EH (cell line): ENCODE measurements around the gene KLHL6.

Experiments
- DNase-seq: peaks from one replicate; pipeline ENCODE4 v3.0.0-alpha.2; 2015; ENCODE audit warnings: low read depth

Gene KLHL6

DNA sequence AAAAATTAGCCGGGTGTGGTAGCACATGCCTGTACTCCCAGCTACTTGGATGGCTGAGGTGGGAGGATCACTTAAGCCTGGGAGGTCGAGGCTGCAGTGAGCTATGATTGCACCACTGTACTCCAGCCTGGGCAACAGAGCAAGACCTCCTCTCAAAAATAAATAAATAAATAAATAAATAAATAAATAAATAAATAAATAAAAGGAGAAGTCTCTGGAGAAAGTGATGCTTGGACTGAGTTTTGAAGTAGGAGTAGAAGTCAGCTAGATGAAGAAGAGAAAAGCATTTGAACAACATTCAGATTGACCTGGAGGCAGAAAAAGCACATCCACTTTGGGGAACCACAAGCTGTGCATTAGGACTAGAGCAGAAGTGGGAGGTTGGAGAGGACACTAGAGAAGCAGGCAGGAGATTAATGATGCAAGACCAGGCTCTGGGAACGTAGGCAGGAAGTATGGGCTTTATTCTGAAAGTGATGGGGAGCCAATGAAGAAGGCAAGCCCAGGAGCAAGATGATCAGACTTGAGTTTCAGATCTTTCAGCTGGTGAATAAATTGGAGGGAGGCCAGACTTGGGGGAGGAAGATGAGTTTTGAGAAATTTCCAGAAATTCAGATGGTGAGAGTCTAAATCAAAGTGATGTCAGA is 48.7 kb downstream of the KLHL6 start:
- DNase-seq: peak; percentile 24

GRCh38 chr3:183504597-183504996 is 50.9 kb downstream of the KLHL6 start:
- DNase-seq: no peak

DNA sequence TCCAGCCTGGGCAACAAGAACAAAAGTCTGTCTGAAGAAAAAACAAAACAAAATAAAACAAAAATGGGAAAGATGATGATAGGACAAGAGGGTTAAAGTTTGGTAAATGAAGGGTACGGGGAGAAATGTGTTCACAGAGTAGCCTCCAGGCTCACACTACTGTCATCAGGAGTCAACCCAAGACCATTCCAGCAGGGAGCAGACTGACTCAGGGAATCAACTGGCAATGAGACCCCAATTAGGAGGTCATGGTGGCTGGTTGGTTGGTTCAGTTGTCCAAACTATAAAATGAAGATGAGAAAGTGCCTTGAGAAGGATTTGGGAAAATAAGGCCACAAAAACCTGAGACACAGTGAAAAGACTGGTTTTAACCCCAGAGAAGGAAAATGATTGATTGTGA is 51.8 kb downstream of the KLHL6 start:
- no peak for DNase-seq

GRCh38 chr3:183502237-183503181 is 53.0 kb downstream of the KLHL6 start:
- DNase-seq: peak; percentile 28

GRCh38 chr3:183500981-183501704 is 54.4 kb downstream of the KLHL6 start:
- DNase-seq: no peak

DNA sequence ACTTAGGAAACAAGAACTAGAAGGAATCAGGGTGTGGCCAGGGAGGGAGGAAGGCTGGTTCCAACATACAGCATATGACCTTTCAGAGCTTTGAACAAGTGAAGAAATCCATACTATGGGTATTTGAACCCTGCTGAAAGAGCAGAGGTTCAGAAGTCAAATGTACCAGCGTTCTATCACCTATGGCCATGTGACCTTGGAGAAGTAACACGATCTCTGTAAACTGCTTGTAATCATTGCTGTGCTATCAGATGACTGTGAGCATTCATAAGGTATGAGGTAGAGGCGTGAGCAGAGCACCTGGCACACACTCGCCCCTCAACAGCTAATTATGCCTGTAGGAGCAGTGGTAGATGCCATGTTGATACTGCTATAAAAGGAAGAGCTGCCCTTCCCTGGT is 55.2 kb downstream of the KLHL6 start:
- DNase-seq: no peak

DNA sequence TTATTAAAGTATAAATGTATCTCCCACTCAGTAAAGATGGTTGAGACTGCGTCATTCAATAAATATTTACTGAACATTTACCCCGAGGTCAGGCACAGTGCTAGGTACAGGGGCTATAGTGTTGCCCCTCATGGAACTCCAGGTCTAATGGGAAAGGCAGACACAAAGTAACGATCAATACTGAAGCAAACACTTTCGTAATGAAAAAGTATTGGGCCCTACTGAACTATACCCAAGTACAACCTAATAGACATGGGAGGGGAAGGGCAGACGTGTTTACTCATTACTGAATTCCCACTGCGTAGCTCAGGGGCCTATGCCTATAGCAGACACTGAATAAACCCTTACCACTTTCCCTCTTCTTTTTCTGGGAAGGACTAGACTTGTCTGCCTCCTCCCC is 56.9 kb downstream of the KLHL6 start:
- DNase-seq: no peak

DNA sequence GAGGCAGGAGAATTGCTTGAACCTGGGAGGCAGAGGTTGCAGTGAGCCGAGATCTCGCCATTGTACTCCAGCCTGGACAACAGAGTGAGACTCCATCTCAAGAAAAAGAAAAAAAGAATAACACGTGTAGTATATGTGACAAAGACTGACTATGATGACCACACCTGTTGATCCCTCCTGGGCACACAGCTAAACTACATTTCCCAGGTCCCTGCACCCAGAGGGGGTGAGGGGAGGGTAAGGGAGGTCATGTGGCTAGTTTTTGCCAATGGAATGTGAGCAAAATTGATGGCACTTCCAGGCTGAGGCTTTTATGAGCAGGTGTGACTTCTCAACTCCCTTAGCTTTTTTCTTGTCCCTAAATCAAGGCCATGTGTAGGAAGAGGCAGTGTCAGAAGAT is 58.2 kb downstream of the KLHL6 start:
- no peak for DNase-seq

- DNase-seq: no peak
Measured at GRCh38 chr3:183496311-183496710, 59.2 kb downstream of the KLHL6 start.

- no peak for DNase-seq
Measured at GRCh38 chr3:183494341-183494740, 61.2 kb downstream of the KLHL6 start.

DNA sequence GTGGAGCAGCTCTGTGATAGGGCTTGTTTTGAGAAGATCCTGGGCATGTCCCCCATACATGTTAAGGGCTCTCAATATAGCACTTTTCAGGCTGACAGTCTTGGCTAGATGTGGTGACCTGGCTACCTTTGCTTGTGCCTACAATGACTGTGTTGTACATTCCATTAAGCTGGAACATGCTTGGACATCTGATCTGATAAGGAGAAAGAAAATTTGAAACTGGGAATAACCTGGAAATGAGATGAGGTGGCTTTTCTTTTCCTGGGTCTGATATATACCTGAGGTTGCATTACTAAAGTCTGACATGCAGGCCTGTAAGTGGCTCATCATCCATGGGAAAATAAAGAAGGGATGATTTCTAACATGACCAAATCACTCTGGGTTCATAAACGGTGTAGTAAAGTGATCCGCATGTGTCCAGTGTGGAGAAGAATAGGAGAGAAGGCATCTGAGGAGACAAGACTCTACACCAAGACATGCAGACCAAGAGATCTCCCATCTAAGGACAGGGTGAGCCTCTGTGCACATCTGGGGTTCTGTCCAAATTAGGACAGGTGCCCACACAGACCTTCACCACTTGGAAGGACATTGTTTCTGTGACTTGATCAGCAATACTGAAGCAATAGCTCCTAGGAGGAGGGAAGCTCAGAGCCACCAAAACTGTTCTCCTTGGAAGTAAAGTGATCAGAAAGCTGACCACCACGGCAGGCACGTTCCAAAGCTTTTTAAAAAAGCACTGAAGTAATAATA is 62.0 kb downstream of the KLHL6 start:
- no peak for DNase-seq

GRCh38 chr3:183492849-183493179 is 62.7 kb downstream of the KLHL6 start:
- peak; percentile 15 for DNase-seq

DNA sequence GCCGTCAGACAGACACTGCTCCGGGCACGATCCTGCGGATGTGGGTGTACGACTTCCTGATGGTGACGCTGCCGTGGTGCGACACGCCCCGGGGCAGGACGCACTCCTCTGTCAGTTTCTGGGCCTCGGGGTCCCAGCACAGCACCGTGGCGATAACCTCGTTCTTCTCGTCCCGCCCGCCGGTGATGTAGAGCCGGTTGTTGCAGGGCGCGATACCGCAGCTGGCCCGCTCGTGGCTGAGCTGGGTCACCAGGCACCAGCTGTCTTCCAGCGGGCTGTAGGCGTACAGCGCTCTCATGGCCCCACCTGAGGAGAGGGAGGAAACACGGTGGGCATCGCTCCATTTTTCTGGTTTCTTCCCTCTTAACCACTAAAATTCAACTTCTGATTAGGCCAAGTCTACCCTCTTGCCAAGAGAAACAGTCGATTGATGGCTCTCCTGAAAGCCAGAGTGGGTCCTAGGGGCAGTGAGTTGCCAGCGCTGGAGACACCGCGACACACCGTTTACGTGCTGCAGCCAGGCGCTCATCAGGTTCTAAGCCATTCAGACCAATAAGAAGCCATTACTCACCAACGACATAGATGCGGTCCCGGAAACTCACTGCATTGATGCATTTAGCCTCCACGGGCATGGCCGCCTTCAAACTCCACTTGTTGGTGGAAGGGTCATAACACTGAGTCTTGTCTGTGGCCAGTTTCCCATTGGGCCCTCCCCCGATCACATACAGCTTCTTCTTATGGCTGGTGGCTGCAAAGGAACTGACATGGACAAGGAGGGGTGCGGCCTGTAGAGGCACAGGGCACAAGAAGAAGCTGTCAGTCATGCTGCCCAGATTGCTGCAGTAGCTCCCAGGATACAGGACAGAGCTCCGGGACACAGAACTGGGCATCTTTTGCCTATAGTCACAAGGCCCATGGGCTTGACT is 63.3 kb downstream of the KLHL6 start:
- no peak for DNase-seq

GRCh38 chr3:183491109-183491922 is 64.2 kb downstream of the KLHL6 start:
- no peak for DNase-seq

DNA sequence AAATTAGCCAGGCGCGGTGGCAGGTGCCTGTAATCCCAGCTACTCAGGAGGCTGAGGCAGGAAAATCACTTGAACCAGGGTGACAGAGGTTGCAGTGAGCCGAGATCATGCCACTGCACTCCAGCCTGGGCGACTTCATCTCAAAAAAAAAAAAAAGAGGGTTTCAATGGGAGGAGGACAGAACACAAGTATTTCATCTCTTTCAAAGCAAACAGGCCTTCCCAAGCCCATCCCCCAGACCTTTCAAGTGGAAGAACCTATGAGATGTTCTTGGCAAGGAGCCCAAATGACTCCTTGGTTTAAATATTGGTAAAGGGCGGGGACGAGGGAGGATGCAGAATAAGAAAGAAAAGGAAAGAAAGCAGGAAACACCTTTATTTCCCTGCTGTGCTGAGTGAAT is 64.9 kb downstream of the KLHL6 start:
- DNase-seq: no peak

DNA sequence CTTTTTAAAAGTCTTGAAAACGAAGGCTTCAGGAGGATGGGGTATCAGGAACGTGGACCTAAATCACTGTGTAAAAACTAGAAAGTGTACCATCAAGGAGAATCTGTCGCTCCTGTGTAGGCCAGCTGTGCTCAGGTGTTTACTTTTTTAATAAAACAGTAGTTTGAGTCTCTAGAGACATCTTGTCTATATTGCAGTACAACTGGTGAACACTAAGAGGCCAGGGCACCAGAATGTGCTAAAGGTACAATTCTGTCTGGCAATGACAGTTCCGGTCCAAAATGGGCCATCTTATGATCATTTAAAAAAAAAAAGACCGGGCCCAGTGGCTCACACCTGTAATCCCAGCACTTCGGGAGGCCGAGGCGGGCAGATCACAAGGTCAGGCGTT is 65.3 kb downstream of the KLHL6 start:
- DNase-seq: no peak

- peak; percentile 66 for DNase-seq
Measured at GRCh38 chr3:183489455-183490210, 65.9 kb downstream of the KLHL6 start.

DNA sequence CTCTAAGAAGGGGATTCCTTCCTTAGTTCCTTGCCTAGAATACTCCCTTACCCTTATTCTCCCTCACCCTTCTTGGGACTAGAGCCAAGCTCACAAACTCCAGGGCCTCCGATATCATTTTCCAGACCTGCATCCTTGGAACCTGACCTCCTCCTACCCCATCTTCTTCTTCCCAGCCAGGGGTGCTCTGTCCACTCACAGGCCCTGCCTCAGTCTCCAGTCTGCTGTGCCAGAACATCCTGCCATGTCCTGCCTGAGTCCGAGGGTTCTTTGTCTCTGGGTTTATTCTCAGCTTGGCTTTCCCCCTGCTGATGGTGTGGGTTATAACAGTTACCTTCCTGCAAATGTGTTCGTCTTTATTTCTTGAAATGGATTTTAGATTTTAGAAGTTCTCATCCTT is 67.2 kb downstream of the KLHL6 start:
- DNase-seq: no peak

GRCh38 chr3:183487896-183488295 is 67.6 kb downstream of the KLHL6 start:
- no peak for DNase-seq
